IPS-18a (cell line): ENCODE results near the gene SMAD5.

Source experiments
- H3K27ac ChIP-seq: one replicate; pipeline ENCODE4 v1.5.1; 2013; ENCODE audit warnings: low read length
- H3K27me3 ChIP-seq: one replicate; pipeline ENCODE4 v1.6.1; 2013; ENCODE audit warnings: mild to moderate bottlenecking, low read length; ENCODE audit not compliant: control insufficient read depth, insufficient read depth
- H3K36me3 ChIP-seq: one replicate; pipeline ENCODE4 v1.6.1; 2013; ENCODE audit warnings: low read depth, low read length; ENCODE audit not compliant: control insufficient read depth
- H3K4me1 ChIP-seq: one replicate; pipeline ENCODE4 v1.6.1; 2013; ENCODE audit warnings: low read depth, low read length; ENCODE audit not compliant: control insufficient read depth
- H3K4me3 ChIP-seq: one replicate; pipeline ENCODE4 v1.5.1; 2013; ENCODE audit warnings: low read length
- H3K9ac ChIP-seq: one replicate; pipeline ENCODE4 v1.6.1; 2013; ENCODE audit warnings: mild to moderate bottlenecking, low read length, moderate library complexity
- H3K9me3 ChIP-seq: one replicate; pipeline ENCODE4 v1.6.1; 2013; ENCODE audit warnings: low read depth, low read length; ENCODE audit not compliant: control insufficient read depth

SMAD5 gene

DNA sequence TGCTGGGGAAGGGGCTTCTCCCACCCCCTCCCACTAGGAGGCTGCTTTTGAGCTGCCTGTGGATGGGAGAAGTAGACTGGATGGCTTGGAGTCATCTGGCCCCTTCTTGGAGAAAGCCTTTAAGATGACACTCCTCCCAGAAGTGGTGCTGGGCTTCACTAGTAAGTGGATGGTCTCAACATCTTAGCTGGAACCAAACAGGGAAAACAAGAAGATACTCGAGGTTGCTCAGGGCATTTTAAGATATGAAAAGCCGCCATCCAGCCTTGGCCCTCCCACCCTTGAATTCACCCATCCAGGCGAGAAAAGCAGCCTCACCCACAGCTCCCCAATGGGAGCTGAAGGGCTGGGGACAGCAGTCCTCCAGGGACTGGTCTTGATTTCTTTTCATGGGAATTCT lies 68.1 kb downstream of the SMAD5 start:
- Histone ChIP-seq H3K27ac (no peak overlapping the region), H3K4me1 (peaks cover 14% of the 10 kb centered on the region), H3K4me3 (no peak overlapping the region), H3K9me3 (no peaks in the 10 kb centered on the region), H3K27me3 (peaks cover 88% of the 10 kb centered on the region), H3K9ac (no peak overlapping the region), H3K36me3 (no peaks in the 10 kb centered on the region)

DNA sequence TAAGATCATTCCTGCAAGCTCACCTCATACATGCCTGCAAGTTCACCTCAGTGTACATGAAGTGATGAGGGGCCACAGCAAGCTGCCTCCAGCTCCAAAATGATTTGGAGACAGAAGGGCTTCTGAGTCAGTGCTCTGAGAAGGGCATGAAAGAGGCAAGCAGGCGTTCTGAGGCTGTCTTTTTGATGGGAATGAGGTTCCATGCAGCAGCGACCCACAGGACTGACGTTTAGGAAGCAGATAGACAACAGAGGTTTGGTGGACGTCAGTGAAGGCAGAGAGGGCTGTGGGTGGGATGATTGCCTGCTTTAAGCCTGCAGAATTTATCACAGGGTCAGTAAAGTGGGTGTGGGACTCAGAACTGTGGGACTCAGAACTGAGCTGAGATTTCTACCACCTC lies 69.2 kb downstream of the SMAD5 start:
- Histone ChIP-seq H3K9ac (no peak overlapping the region), H3K4me3 (no peak overlapping the region), H3K4me1 (peaks cover 14% of the 10 kb centered on the region), H3K27ac (no peak overlapping the region), H3K9me3 (no peaks in the 10 kb centered on the region), H3K36me3 (no peaks in the 10 kb centered on the region), H3K27me3 (peaks cover 88% of the 10 kb centered on the region)

DNA sequence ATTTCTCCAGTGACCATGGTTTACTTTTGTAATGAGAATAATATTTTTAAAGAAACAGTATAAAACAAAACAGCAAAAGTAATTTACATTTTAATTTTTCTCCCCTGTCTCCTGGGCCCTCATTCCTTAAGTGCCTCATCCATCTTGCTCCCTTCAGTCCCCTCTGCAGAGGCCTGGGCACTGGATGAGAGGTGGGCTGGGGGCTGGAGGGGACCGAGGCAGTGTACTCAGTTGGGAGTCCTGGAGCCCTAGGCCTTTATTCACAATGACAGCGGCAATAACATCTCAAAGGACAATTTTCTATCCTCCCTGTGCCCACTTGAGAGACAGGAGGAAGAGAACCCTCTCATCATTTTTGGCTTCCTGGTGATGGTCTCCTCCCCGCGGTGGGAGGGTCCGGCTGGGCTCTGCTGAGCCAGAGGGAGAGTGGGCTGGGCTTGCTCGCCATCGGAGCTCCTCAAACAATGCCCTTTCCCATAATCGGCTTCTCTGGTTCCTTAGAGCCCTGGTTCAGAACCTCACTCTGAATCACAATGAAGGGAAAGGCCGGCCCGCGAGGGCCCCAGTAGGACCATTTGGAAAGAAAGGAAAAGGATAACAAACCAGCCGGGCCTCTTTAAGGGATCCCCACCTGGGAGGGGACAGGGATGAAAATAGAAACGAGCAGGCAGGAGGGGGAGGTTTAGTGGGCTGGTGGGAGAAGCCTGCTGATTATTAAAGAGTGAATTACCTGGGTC lies 70.0 kb downstream of the SMAD5 start:
- peaks cover 14% of the 10 kb centered on the region for H3K4me1 ChIP-seq
- H3K36me3 ChIP-seq = no peaks in the 10 kb centered on the region
- peak overlapping the region; percentile 19 for H3K4me3 ChIP-seq
- no peak overlapping the region for H3K27ac ChIP-seq
- H3K9me3 ChIP-seq = no peaks in the 10 kb centered on the region
- H3K9ac ChIP-seq = no peak overlapping the region
- peaks cover 89% of the 10 kb centered on the region for H3K27me3 ChIP-seq

DNA sequence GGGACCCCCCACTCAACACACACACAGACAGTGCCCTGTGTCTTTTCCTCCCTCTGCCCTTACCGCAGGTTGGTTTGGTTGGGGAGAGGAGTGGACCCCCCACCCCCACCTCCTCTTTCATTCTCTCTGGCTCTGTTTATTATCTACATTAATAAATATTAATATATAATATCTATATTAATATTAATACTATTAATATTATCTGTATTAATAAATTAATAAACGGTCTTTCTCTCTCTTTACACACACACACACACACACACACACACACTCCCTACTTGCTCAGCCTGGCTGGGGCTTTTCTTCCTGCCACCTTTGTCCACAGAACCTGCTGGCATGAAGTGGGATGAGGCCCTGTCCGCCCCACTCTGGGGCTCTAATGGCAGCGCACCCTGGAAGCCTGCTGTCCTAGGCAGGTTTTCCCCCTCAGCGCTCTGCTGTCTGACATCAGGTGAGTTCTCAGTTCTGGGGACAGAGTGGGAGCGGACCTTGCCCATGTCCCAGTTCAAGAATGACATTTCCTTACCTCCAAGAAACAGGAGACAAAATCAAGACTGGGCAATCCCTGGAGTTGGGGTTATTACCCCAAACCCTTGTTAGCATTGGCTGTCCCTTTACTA lies 70.8 kb downstream of the SMAD5 start:
- H3K36me3 ChIP-seq = no peaks in the 10 kb centered on the region
- H3K4me3 ChIP-seq = peak overlapping the region; percentile 19
- H3K9ac ChIP-seq = no peak overlapping the region
- H3K27ac ChIP-seq = no peak overlapping the region
- peaks cover 14% of the 10 kb centered on the region for H3K4me1 ChIP-seq
- H3K9me3 ChIP-seq = no peaks in the 10 kb centered on the region
- peaks cover 93% of the 10 kb centered on the region for H3K27me3 ChIP-seq

DNA sequence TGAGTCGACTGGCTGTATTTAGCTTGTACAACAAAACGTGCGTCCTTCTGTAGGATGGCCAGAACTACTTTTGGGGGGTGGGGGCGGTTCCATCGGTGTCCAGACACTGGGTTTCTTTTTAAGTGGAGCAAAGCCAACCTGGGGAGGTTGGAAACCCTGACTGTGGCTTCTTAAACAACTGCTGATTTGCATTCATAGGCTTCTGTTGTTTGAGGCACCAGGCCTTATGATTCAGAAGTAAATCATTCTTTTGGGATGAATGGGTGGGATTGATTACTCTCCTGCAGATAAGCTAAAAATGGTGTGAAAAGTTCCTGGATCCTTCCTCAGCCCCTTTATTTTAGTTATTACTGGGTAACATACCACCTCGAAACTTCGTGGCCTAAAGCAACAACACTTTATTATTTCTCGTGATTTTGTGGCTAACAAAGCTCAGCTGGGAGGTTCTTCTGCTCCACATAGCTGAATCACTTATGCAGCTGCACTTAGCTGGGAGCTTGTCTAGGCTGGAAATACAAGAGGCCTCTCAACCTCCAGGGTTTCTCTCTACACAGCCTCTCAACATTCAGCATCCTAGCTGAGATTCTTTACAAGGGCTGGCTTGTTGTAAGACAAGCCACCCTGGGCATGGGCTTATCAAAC lies 72.5 kb downstream of the SMAD5 start:
- Histone ChIP-seq H3K4me1 (peaks cover 14% of the 10 kb centered on the region), H3K9me3 (no peaks in the 10 kb centered on the region), H3K27me3 (peaks cover 89% of the 10 kb centered on the region), H3K9ac (no peak overlapping the region), H3K27ac (no peak overlapping the region), H3K36me3 (no peaks in the 10 kb centered on the region), H3K4me3 (no peak overlapping the region)

DNA sequence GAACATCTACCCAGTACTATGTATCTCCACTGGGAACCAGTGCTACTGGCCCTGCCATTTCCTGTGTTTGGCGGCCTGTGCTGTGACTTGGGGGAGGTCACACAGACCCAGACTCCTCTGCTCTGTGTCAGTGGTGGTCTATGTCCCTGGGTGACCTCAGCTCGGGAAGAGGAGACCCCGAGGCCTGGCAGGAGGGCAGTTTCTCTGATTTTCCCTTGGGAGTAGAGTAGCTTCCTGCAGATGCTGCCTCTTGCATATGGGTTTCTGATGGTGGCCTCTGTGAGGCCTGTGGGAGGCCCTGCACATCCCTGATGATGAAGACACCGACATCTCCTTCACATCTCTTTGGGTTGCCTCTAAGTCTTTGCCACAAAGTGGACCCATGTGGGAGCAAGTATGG lies 73.3 kb downstream of the SMAD5 start:
- H3K27ac ChIP-seq = no peak overlapping the region
- no peak overlapping the region for H3K9ac ChIP-seq
- H3K36me3 ChIP-seq = no peaks in the 10 kb centered on the region
- no peak overlapping the region for H3K4me3 ChIP-seq
- no peaks in the 10 kb centered on the region for H3K9me3 ChIP-seq
- H3K27me3 ChIP-seq = peaks cover 85% of the 10 kb centered on the region
- peaks cover 14% of the 10 kb centered on the region for H3K4me1 ChIP-seq

DNA sequence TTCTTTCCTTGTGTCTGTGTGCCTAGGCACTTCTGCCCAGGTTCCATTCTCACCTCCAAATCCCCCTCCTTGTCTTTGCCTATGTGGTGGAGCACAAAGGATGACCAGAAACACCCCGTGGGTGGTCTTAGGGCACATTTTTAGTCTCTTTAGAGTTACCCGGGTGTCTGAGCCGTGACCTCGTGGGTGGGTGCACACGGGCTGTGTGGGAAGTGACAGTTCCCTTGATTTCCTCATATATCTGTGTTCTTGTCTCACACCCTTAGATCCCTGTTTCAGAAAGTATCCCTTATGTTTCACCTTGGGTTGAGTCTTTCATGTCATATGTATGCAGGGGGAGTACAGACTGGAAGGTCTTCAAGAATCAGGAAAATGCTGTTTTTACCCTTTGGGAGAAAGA lies 73.7 kb downstream of the SMAD5 start:
- Histone ChIP-seq H3K27ac (no peak overlapping the region), H3K9ac (no peak overlapping the region), H3K9me3 (no peaks in the 10 kb centered on the region), H3K27me3 (peaks cover 85% of the 10 kb centered on the region), H3K36me3 (no peaks in the 10 kb centered on the region), H3K4me1 (peaks cover 14% of the 10 kb centered on the region), H3K4me3 (no peak overlapping the region)

DNA sequence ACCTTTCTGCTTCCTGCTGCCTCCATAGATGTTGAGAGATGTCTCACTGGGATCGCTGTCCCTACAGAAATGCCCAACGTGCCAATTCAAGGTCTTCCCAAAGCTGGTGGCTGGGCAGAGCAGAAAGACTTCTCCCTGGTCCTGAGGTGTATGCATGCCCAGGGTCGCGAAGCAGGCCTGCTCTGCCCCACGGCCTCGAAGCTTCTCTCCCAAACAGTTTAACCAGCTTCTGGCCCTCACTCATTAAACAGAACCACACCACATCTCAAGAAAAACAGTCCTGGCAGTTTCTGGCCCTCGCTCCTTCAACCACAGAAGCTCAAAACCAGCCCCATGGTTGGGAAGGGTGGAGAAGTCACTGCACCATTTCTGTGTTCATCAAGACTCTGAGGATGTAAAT lies 75.0 kb downstream of the SMAD5 start:
- no peaks in the 10 kb centered on the region for H3K36me3 ChIP-seq
- no peak overlapping the region for H3K4me3 ChIP-seq
- peaks cover 4% of the 10 kb centered on the region for H3K4me1 ChIP-seq
- H3K9ac ChIP-seq = no peak overlapping the region
- no peaks in the 10 kb centered on the region for H3K9me3 ChIP-seq
- peaks cover 76% of the 10 kb centered on the region for H3K27me3 ChIP-seq
- no peak overlapping the region for H3K27ac ChIP-seq

DNA sequence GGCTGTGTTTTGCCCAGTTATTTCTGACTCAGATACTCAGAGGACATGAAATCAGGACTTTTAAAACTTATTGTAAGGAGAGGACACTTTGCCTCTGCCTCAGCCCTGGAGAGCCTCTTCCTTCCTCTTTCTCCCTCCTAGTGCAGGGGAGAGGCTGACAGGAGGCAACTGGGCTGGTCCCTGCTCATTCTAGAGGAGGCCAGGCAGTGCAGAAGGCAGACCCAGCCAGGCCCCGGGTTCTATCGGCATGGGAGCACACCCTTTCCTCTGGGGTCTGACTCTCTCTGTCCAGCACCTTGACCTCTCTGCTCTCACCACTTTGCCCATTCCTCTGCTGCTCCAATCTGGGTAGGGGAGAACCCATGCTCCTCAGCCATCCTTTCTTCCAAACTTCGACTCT lies 76.3 kb downstream of the SMAD5 start:
- Histone ChIP-seq H3K9me3 (no peaks in the 10 kb centered on the region), H3K27me3 (peaks cover 70% of the 10 kb centered on the region), H3K36me3 (no peaks in the 10 kb centered on the region), H3K4me3 (no peak overlapping the region), H3K4me1 (no peaks in the 10 kb centered on the region), H3K27ac (no peak overlapping the region), H3K9ac (no peak overlapping the region)

DNA sequence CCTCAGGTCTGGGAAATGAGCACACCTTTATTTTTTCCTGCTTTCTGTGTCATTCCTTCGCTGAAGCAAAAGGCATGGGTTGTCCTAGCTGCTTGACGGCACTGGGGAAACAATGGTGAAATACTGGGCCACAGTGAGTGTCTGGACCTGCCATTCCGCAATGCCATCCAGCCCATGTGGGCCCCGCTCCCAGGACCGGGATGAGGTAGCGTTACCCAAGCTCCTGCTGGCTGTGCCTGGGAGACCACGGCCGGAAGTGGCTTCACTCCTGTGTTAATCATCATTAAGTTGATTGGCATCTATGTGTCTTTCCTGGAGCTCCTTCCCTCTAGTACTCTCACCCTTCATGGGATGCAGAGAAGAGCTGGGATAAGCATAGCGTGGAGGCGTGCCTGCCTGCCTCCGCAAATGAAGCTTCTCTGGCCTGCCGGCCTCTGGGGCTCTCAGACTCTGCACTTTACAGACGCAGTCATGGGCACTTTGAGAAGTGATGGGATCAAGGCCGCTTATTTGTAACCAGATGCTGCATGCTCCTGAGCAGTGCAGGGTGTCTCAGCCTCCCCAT lies 76.8 kb downstream of the SMAD5 start:
- Histone ChIP-seq H3K4me3 (no peak overlapping the region), H3K36me3 (no peaks in the 10 kb centered on the region), H3K9me3 (no peaks in the 10 kb centered on the region), H3K4me1 (no peaks in the 10 kb centered on the region), H3K9ac (no peak overlapping the region), H3K27ac (no peak overlapping the region), H3K27me3 (peaks cover 65% of the 10 kb centered on the region)

DNA sequence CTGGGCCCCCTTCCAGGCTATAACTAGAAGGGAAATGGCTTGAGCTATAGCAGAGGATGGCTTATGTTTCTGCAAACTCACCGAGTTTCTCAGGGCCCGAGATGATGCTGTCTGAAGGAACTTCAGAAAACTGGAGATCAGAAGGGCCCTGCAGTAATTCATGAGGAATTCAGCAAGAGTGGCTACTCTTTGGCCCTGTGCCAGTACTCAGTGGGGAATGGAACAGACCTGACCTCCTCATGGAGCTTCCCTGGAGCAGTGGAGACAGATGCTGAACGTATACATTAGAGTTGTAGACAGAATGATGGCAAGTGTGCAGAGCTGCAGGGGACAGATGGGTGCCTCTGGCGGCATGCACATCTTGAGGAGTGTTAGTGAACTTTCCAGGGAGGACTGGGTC lies 77.6 kb downstream of the SMAD5 start:
- Histone ChIP-seq H3K4me1 (no peaks in the 10 kb centered on the region), H3K27ac (no peak overlapping the region), H3K9ac (no peak overlapping the region), H3K4me3 (no peak overlapping the region), H3K27me3 (peaks cover 57% of the 10 kb centered on the region), H3K36me3 (no peaks in the 10 kb centered on the region), H3K9me3 (no peaks in the 10 kb centered on the region)
